Calu3 (cell line): ENCODE data around the gene DPM3. TPM values are rescaled to one million over a fixed set of nuclear protein-coding genes. Genes with fewer than 3 reads are reported as not detected.

Experiments
- BruUV-seq: library from RNA; stranded (reverse); fragments of 400-500 nt; replicated peaks from 2 replicates; lab custom pipeline; 2021; lab: Mats Ljungman, UMichigan
- CTCF ChIA-PET: fragments of 300-600 bp; sonication (Branson Sonifier 250); formaldehyde crosslinking; loops from one replicate; lab custom pipeline; 2022; ENCODE audit warnings: antibody characterized with exemption; lab: Charles Lee
- DNase-seq: peaks from one replicate; pipeline ENCODE4 v3.0.0; 2022
- H3K27ac Mint-ChIP-seq: one replicate; pipeline ENCODE4 v1.8.0; 2022; ENCODE audit warnings: mixed read lengths; ENCODE audit not compliant: unreplicated experiment
- H3K27me3 Mint-ChIP-seq: one replicate; pipeline ENCODE4 v1.8.0; 2022; ENCODE audit warnings: mixed read lengths; ENCODE audit not compliant: unreplicated experiment
- H3K36me3 Mint-ChIP-seq: one replicate; pipeline ENCODE4 v1.8.0; 2022; ENCODE audit warnings: mild to moderate bottlenecking, moderate library complexity, mixed read lengths; ENCODE audit not compliant: insufficient read depth, unreplicated experiment
- H3K4me1 Mint-ChIP-seq: one replicate; pipeline ENCODE4 v1.8.0; 2022; ENCODE audit warnings: mild to moderate bottlenecking, low read depth, mixed read lengths; ENCODE audit not compliant: unreplicated experiment
- H3K4me3 Mint-ChIP-seq: one replicate; pipeline ENCODE4 v1.8.0; 2022; ENCODE audit warnings: mild to moderate bottlenecking, low read depth, moderate library complexity, mixed read lengths; ENCODE audit not compliant: unreplicated experiment
- H3K9me3 Mint-ChIP-seq: one replicate; pipeline ENCODE4 v1.8.0; 2022; ENCODE audit warnings: low read depth, mixed read lengths; ENCODE audit not compliant: unreplicated experiment
- intact Hi-C: fragments of 100-400 bp; cut with micrococcal nuclease; formaldehyde crosslinking; loops from one replicate; pipeline ENCODE4 v1.10.0; 2022; ENCODE audit not compliant: unreplicated experiment
- total RNA-seq: library from RNA; stranded (reverse); gene quantifications from 2 replicates; pipeline ENCODE4 v1.2.3, GENCODE V29; 2022
- TF ChIP-seq, protein P1 (sequence below): fragments of 200-600 bp; IDR thresholded peaks from one replicate; pipeline ENCODE4 v1.8.0; 2022; ENCODE audit warnings: antibody characterized with exemption; ENCODE audit not compliant: unreplicated experiment

The DPM3 gene
- total RNA-seq, 1 experiment from 2014 or later = 38.7 TPM

DNA sequence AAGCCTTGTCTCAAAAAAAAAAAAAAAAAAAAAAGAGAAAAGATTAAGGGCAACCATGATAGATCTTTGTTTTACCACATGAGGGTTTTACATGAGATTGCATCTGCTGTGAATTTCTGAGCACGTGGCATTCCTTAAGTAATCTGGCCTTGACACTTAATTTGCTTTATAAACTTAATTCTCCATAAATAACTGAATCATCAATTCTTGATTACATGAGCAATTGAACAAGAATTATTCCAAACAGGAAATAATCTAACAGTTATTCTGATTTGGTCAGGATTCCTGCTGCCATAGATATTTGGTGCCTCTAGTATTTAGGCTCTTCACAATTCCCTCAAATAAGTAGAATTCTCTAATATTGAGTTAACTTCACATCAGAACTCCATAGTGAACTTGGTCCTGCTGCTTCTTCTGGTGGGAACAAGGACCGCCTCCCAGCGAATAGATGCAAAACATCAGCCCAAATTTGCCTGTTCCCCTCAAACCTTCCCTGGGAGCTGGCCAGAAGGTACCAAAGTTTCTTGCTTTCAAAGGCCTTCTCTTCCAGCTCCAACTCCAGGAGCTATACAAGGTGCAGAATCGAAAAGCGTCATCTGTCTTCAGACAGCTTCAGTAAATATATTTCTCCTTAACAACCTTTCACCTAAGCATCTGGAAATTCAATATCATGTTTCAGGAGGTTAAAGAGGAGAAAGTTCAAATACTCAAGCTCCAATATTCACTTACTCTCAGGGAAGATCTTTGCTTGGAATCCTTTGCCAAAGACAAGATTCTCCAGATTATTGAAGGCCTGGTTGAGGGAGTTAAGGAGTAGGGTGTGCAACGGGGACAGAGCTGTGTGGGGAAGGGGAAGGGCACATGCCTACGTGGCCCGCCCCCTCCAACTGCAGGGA lies 31.8 kb upstream of the DPM3 start:
- TF ChIP-seq, protein P1, sequence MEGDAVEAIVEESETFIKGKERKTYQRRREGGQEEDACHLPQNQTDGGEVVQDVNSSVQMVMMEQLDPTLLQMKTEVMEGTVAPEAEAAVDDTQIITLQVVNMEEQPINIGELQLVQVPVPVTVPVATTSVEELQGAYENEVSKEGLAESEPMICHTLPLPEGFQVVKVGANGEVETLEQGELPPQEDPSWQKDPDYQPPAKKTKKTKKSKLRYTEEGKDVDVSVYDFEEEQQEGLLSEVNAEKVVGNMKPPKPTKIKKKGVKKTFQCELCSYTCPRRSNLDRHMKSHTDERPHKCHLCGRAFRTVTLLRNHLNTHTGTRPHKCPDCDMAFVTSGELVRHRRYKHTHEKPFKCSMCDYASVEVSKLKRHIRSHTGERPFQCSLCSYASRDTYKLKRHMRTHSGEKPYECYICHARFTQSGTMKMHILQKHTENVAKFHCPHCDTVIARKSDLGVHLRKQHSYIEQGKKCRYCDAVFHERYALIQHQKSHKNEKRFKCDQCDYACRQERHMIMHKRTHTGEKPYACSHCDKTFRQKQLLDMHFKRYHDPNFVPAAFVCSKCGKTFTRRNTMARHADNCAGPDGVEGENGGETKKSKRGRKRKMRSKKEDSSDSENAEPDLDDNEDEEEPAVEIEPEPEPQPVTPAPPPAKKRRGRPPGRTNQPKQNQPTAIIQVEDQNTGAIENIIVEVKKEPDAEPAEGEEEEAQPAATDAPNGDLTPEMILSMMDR = no peak
- peak overlapping the region; percentile 83 for H3K27ac Mint-ChIP-seq
- DNase-seq = no peak
- BruUV-seq = no TSS peak
- H3K36me3 Mint-ChIP-seq = peaks cover 50% of the 10 kb centered on the region
- intact Hi-C loops = no loop called here
- H3K27me3 Mint-ChIP-seq = peaks cover 21% of the 10 kb centered on the region
- peaks cover 37% of the 10 kb centered on the region for H3K4me1 Mint-ChIP-seq
- H3K9me3 Mint-ChIP-seq = no peaks in the 10 kb centered on the region
- CTCF ChIA-PET = interaction anchor here (0.7 to 3.8 kb wide), 20 partner anchors 14 to 720 kb away, joined by 3 to 32 read pairs (median 4); partner anchors contain the start of genes ADAM15, DPM3, PMVK and PYGO2
- H3K4me3 Mint-ChIP-seq = peak overlapping the region; percentile 96

DNA sequence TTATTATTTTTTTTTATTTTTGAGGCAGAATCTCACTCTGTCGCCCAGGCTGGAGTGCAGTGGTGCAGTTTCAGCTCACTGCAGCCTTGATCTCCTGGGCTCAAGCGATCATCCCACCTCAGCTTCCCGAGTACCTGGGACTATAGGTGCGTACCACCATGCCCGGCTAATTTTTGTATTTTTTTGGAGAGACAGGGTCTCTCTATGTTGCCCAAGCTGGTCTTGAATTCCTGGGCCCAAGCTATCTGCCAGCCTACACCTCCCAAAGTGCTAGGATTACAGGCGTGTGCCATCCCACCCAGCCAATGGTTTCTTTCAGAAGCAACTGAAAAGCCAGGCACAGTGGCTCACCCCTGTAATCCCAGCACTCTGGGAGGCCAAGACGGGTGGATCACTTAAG lies 30.5 kb upstream of the DPM3 start:
- intact Hi-C loops = no loop called here
- Mint-ChIP-seq H3K27me3 (peaks cover 21% of the 10 kb centered on the region), H3K4me1 (peaks cover 25% of the 10 kb centered on the region), H3K27ac (no peak overlapping the region), H3K36me3 (peaks cover 50% of the 10 kb centered on the region), H3K4me3 (no peak overlapping the region), H3K9me3 (no peaks in the 10 kb centered on the region)
- TF ChIP-seq, protein P1 = no peak
- no peak for DNase-seq
- no TSS peak for BruUV-seq
- CTCF ChIA-PET = interaction anchor here (0.7 kb wide), 3 partner anchors 46 to 79 kb away, joined by 3 to 4 read pairs (median 3); no protein-coding TSS in a partner anchor

DNA sequence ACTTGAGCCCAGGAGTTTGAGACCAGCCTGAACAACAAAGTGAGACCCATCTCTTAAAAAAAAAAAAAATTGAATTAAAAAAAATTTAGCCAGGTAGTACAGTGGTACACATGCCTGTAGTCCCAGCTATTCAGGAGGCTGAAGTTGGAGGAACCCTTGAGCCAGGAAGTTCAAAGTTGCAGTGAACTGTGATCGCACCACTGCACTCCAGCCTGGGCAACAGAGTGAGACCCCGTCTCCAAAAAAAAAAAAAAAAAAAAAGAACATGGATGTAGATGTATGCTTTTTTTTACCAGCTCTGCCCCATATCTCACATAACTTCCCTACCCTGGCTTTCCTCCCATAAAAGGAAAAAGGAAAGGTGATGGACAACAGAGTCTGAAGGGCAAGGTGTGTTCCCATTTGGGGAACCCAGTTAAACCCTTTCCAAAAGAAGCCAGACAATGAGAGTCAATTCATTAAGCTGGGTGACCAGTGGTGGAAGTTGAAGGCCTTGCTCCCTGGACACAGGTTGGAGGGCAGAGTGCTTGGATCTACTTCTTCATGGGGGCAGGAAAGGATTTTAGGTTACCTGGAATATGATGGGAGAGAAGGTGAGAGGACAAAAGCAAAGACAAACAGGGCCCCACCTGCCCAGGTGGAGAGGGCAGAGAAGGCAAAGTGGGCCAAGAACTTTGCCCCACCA lies 29.9 kb upstream of the DPM3 start:
- Mint-ChIP-seq H3K9me3 (no peaks in the 10 kb centered on the region), H3K4me1 (peaks cover 25% of the 10 kb centered on the region), H3K36me3 (peaks cover 50% of the 10 kb centered on the region), H3K27me3 (peaks cover 20% of the 10 kb centered on the region), H3K27ac (no peak overlapping the region), H3K4me3 (no peak overlapping the region)
- TF ChIP-seq, protein P1 = no peak
- BruUV-seq = TSS peak; percentile 7
- CTCF ChIA-PET = interaction anchor here (0.7 to 3.5 kb wide), 4 partner anchors 45 to 569 kb away, joined by 3 to 68 read pairs (median 7); no protein-coding TSS in a partner anchor
- DNase-seq = no peak
- intact Hi-C loops = no loop called here

DNA sequence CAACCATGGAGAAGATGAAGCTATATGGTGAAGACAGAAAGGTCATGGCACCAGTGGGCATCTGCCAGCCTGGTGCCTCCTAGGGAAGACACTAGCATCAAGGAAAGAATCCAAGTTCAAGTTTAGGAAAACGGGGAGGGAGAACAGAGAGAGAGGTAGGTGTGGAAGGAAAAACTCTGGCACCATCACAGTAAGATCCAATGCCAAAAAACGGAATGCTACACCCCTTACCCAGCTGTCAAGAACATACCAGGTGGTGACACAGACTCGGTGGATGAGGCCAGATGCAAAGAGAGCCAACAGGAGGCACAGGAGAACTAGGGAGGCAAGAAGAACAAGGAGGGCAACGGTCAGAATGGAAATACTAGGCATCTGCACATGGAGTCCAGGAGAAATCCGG lies 29.2 kb upstream of the DPM3 start:
- Mint-ChIP-seq H3K27me3 (peaks cover 13% of the 10 kb centered on the region), H3K36me3 (peaks cover 50% of the 10 kb centered on the region), H3K9me3 (no peaks in the 10 kb centered on the region), H3K27ac (no peak overlapping the region), H3K4me3 (no peak overlapping the region), H3K4me1 (peaks cover 25% of the 10 kb centered on the region)
- no TSS peak for BruUV-seq
- intact Hi-C loops = loop anchor here (5.0 kb wide), 1 partner anchor 42 kb away; the partner anchor contains the start of gene EFNA1
- DNase-seq = no peak
- TF ChIP-seq, protein P1 = no peak
- CTCF ChIA-PET = interaction anchor here (0.7 to 3.5 kb wide), 3 partner anchors 53 to 569 kb away, joined by 4 to 68 read pairs (median 10); no protein-coding TSS in a partner anchor
